CD4-positive, alpha-beta T cell (primary cell): ENCODE data around the gene ANO10. TPM values are rescaled to one million over a fixed set of nuclear protein-coding genes. Genes with fewer than 3 reads are reported as not detected.
A peak's percentile ranks its signal among the peaks of the same experiment; 100 is the strongest.

Experiments used
- ATAC-seq: fragments of 200-7000 bp; cut with Tn5 transposase; one replicate; pipeline ENCODE4 v1.10.0; 2022; ENCODE audit warnings: mild to moderate bottlenecking; ENCODE audit not compliant: poor library complexity
- CTCF ChIA-PET: fragments of 350-600 bp; sonication (Branson Sonifier 250); formaldehyde crosslinking; loops from one replicate; lab custom pipeline; 2021; ENCODE audit warnings: antibody characterized with exemption, inconsistent platforms; lab: Charles Lee
- POLR2A ChIA-PET: fragments of 350-600 bp; sonication (Branson Sonifier 250); formaldehyde crosslinking; loops from one replicate; lab custom pipeline; 2021; ENCODE audit warnings: antibody characterized with exemption, inconsistent platforms; lab: Charles Lee
- DNase-seq, 14 experiments: peaks; one replicate each; pipeline ENCODE4 v3.0.0-alpha.2; 2013 to 2020; ENCODE audit warnings: mixed read lengths in 2 of 14
- H3K27ac ChIP-seq, 2 donors: one replicate each; pipeline versions ENCODE4 v1.5.1 to v1.7.0; 2013; ENCODE audit warnings: low read length in 2 of 2, low read depth in 1 of 2, mild to moderate bottlenecking in 1 of 2
- H3K27me3 ChIP-seq, 2 experiments: 1 replicate in 1 of 2; 2 replicates in 1 of 2; pipeline versions ENCODE4 v1.6.1 to v1.7.0; 2013; ENCODE audit warnings: low read length in 2 of 2, control low read depth in 1 of 2, mild to moderate bottlenecking in 1 of 2, moderate library complexity in 1 of 2; ENCODE audit not compliant: insufficient read depth in 2 of 2, control insufficient read depth in 1 of 2
- H3K36me3 ChIP-seq: one replicate; pipeline ENCODE4 v1.6.1; 2013; ENCODE audit warnings: low read length, control low read depth; ENCODE audit not compliant: insufficient read depth
- H3K4me1 ChIP-seq: one replicate; pipeline ENCODE4 v1.6.1; 2013; ENCODE audit warnings: low read length, control low read depth; ENCODE audit not compliant: insufficient read depth
- H3K4me3 ChIP-seq: one replicate; pipeline ENCODE4 v1.5.1; 2013; ENCODE audit warnings: mild to moderate bottlenecking, low read length, moderate library complexity
- H3K9me3 ChIP-seq, 2 experiments: 1 replicate in 1 of 2; 2 replicates in 1 of 2; pipeline versions ENCODE4 v1.6.1 to v1.7.0; 2013; ENCODE audit warnings: low read length in 2 of 2, mild to moderate bottlenecking in 2 of 2, control low read depth in 1 of 2, moderate library complexity in 1 of 2; ENCODE audit not compliant: control insufficient read depth in 1 of 2, insufficient read depth in 1 of 2
- H3K27ac Mint-ChIP-seq: one replicate; pipeline ENCODE4 v1.8.0; 2020; ENCODE audit warnings: mixed read lengths
- H3K27me3 Mint-ChIP-seq: one replicate; pipeline ENCODE4 v1.8.0; 2021; ENCODE audit warnings: mixed read lengths
- H3K36me3 Mint-ChIP-seq: one replicate; pipeline ENCODE4 v1.8.0; 2021; ENCODE audit warnings: low read depth, mixed read lengths
- H3K4me1 Mint-ChIP-seq: one replicate; pipeline ENCODE4 v1.8.0; 2021; ENCODE audit warnings: low read depth, mixed read lengths
- H3K4me3 Mint-ChIP-seq: one replicate; pipeline ENCODE4 v1.8.0; 2020; ENCODE audit warnings: mild to moderate bottlenecking, mixed read lengths
- H3K9me3 Mint-ChIP-seq: one replicate; pipeline ENCODE4 v1.8.0; 2020; ENCODE audit warnings: mixed read lengths
- intact Hi-C, 2 experiments: fragments of 100-400 bp; cut with DNase I in 1 of 2; cut with micrococcal nuclease in 1 of 2; formaldehyde crosslinking; loops; one replicate each; pipeline versions ENCODE4 v1.15.1 to v1.9.0; 2023 to 2025; cut with DNase I, micrococcal nuclease
- total RNA-seq, 174 experiments: library from RNA in 2 of 174; stranded (reverse) in 2 of 174; gene quantifications; one replicate each; pipeline ENCODE4 v1.2.3 and lab custom pipeline; 2021 to 2026
- TF ChIP-seq, protein P1 (sequence below): fragments of 200-600 bp; IDR thresholded peaks from one replicate; pipeline ENCODE4 v1.8.0; 2022; ENCODE audit warnings: antibody characterized with exemption, mild to moderate bottlenecking

The ANO10 gene
- total RNA-seq, 2 experiments from 2014 or later, result 6.9 to 8.0 TPM

DNA sequence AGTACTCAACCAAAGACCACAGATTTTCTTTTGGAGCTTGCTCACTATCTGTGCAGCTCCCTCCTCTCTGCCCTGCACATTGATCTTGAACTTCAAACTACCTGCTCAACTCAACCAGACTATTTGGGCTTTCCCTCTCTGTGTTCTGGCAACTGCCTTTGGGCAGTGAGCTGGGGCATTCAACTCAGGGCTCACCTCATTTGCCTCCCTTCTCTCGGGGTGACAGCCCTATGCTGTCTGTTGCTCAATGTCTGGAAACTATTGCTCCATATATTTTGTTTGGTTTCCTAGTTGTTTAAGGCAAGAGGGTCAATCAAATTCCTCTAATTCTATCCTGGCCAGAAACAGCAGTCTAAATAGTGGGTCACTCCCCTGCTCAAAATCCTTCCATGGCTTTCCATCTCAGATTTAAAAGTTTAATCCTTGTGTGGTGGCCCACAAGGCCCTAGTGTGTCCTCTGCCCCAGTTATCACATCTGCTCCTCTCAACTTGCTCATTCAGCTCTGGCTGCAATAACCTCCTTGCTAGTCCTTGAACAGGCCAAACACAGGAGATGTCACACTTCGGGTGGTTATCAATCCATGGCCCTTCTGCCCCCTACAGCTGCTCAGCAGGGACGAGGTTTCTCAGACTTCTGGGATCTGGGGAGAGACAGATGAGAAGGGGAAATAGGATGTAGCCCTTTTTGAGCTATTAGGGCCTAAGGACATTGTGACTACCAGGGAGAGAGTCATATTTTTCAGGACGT is 267.7 kb downstream of the ANO10 start:
- H3K27ac Mint-ChIP-seq, result peak overlapping the region; percentile 61
- H3K27me3 Mint-ChIP-seq, result no peaks in the 10 kb centered on the region
- H3K4me3 Mint-ChIP-seq, result no peak overlapping the region
- Histone ChIP-seq H3K4me1 (peaks cover 3% of the 10 kb centered on the region), H3K27ac (no peak overlapping the region), H3K9me3 (peaks cover 13 to 43% of the 10 kb centered on the region in 2 experiments), H3K36me3 (peaks cover 21% of the 10 kb centered on the region), H3K27me3 (no peaks in the 10 kb centered on the region), H3K4me3 (no peak overlapping the region)
- peaks cover 29% of the 10 kb centered on the region for H3K4me1 Mint-ChIP-seq
- intact Hi-C loops, result no loop called here
- CTCF ChIA-PET, result no interaction called here
- no peak for ATAC-seq
- H3K36me3 Mint-ChIP-seq, result peaks cover 72% of the 10 kb centered on the region
- no peak for DNase-seq
- POLR2A ChIA-PET, result interaction anchor here (1.0 to 3.5 kb wide), 3 partner anchors 9 to 192 kb away, joined by 3 to 22 read pairs (median 5); no protein-coding TSS in a partner anchor
- TF ChIP-seq, protein P1, sequence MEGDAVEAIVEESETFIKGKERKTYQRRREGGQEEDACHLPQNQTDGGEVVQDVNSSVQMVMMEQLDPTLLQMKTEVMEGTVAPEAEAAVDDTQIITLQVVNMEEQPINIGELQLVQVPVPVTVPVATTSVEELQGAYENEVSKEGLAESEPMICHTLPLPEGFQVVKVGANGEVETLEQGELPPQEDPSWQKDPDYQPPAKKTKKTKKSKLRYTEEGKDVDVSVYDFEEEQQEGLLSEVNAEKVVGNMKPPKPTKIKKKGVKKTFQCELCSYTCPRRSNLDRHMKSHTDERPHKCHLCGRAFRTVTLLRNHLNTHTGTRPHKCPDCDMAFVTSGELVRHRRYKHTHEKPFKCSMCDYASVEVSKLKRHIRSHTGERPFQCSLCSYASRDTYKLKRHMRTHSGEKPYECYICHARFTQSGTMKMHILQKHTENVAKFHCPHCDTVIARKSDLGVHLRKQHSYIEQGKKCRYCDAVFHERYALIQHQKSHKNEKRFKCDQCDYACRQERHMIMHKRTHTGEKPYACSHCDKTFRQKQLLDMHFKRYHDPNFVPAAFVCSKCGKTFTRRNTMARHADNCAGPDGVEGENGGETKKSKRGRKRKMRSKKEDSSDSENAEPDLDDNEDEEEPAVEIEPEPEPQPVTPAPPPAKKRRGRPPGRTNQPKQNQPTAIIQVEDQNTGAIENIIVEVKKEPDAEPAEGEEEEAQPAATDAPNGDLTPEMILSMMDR, result no peak
- peaks cover 41% of the 10 kb centered on the region for H3K9me3 Mint-ChIP-seq

DNA sequence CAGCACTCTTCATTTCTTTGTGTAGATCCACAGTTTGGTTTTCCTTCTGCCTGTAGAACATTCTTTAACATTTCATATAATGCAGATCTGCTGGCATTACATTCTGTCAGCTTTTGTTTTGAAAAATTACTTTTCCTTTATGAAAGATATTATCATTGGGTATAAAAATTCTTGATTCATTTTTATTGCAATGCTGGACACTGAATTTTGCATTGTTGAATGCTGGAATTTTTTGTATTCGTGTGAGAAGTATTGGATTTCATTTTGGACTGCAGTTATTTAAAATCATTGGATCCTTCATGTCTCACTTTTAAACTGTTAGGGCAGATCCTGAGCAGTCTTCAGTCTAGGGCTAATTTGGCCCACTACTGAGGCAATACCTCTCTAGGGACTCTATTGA is 268.4 kb downstream of the ANO10 start:
- Mint-ChIP-seq H3K9me3 (peaks cover 39% of the 10 kb centered on the region), H3K36me3 (peaks cover 79% of the 10 kb centered on the region), H3K4me1 (peaks cover 36% of the 10 kb centered on the region), H3K27me3 (no peaks in the 10 kb centered on the region), H3K4me3 (no peak overlapping the region), H3K27ac (no peak overlapping the region)
- H3K4me1 ChIP-seq, result peaks cover 9% of the 10 kb centered on the region
- no peak overlapping the region for H3K27ac ChIP-seq
- H3K9me3 ChIP-seq, result peaks cover 13 to 43% of the 10 kb centered on the region in 2 experiments
- TF ChIP-seq, protein P1, result no peak
- no peak for ATAC-seq
- H3K36me3 ChIP-seq, result peaks cover 28% of the 10 kb centered on the region
- intact Hi-C loops, result no loop called here
- ChIA-PET POLR2A (interaction anchor here (1.7 kb wide), 1 partner anchor 57 kb away, joined by 5 read pairs; no protein-coding TSS in a partner anchor), CTCF (interaction anchor here (1.1 kb wide), 1 partner anchor 15 kb away, joined by 3 read pairs; no protein-coding TSS in a partner anchor)
- no peak overlapping the region for H3K4me3 ChIP-seq
- DNase-seq, result no peak
- no peaks in the 10 kb centered on the region for H3K27me3 ChIP-seq

DNA sequence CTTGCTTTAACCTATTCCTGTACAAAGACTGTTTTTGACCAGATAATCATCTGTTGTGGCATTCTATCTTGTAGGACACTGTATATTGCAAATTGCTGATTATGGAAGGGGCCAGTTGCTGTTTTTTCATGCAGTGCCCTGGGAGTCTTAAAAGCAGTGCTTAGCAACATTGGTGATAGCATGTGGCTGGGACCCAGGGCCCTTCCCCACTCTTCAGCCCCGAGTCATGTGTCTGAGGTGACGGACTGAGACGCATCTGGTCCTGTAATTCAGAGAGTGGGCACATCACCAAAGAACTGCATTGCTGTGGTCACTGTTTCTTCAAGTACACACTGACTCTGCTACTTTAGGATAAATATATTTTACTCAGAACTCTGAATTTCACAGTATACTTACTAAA is 272.1 kb downstream of the ANO10 start:
- H3K9me3 ChIP-seq, result peaks cover 12 to 31% of the 10 kb centered on the region in 2 experiments
- H3K27me3 ChIP-seq, result no peaks in the 10 kb centered on the region
- H3K36me3 ChIP-seq, result peaks cover 57% of the 10 kb centered on the region
- POLR2A ChIA-PET, result interaction anchor here (0.9 to 5.2 kb wide), 3 partner anchors 42 to 64 kb away, joined by 3 to 69 read pairs (median 6); partner anchors contain the start of gene SNRK
- peaks cover 23% of the 10 kb centered on the region for H3K9me3 Mint-ChIP-seq
- H3K27ac Mint-ChIP-seq, result peak overlapping the region; percentile 96
- peaks cover 72% of the 10 kb centered on the region for H3K4me1 Mint-ChIP-seq
- intact Hi-C loops, result loop anchor here in 1 of 2 experiments (5.0 kb wide), 1 partner anchor 38 kb away; no protein-coding TSS in a partner anchor
- H3K27me3 Mint-ChIP-seq, result no peaks in the 10 kb centered on the region
- ATAC-seq, result no peak
- CTCF ChIA-PET, result no interaction called here
- TF ChIP-seq, protein P1, result no peak
- peaks cover 100% of the 10 kb centered on the region for H3K36me3 Mint-ChIP-seq
- no peak overlapping the region for H3K27ac ChIP-seq
- H3K4me3 Mint-ChIP-seq, result no peak overlapping the region
- no peak overlapping the region for H3K4me3 ChIP-seq
- peaks cover 44% of the 10 kb centered on the region for H3K4me1 ChIP-seq
- no peak for DNase-seq
